Lung (tissue), 12 donors: ENCODE measurements around the gene SPINDOC. TPM values are rescaled to one million over a fixed set of nuclear protein-coding genes. Genes with fewer than 3 reads are reported as not detected.

Experiments
- ATAC-seq: fragments of 200-7000 bp; cut with Tn5 transposase; one replicate; pipeline ENCODE4 v1.9.1; 2020; ENCODE audit warnings: moderate number of reproducible peaks; ENCODE audit not compliant: insufficient read depth, low FRiP score
- DNase-seq, 3 donors: peaks; one replicate each; pipeline ENCODE4 v3.0.0-alpha.2; 2013 to 2017
- H3K27ac ChIP-seq, 2 donors: one replicate each; pipeline ENCODE4 v1.5.1; 2013; ENCODE audit warnings: mild to moderate bottlenecking in 2 of 2, moderate library complexity in 2 of 2, control low read depth in 1 of 2, inconsistent platforms in 1 of 2, low read depth in 1 of 2, low read length in 1 of 2
- H3K27me3 ChIP-seq, 3 donors: one replicate each; pipeline ENCODE4 v1.5.1; 2013; ENCODE audit warnings: low read length in 2 of 3; ENCODE audit not compliant: control insufficient read depth in 3 of 3, insufficient read depth in 3 of 3
- H3K36me3 ChIP-seq, 4 donors: one replicate each; pipeline ENCODE4 v1.5.1; 2013; ENCODE audit warnings: low read length in 4 of 4, mild to moderate bottlenecking in 1 of 4, moderate library complexity in 1 of 4; ENCODE audit not compliant: control insufficient read depth in 4 of 4, insufficient read depth in 4 of 4
- H3K4me1 ChIP-seq, 5 donors: one replicate each; pipeline ENCODE4 v1.5.1; 2013; ENCODE audit warnings: low read length in 5 of 5, mild to moderate bottlenecking in 2 of 5, moderate library complexity in 1 of 5; ENCODE audit not compliant: control insufficient read depth in 5 of 5, insufficient read depth in 5 of 5
- H3K4me3 ChIP-seq: one replicate; pipeline ENCODE4 v1.5.1; 2013; ENCODE audit warnings: mild to moderate bottlenecking, control low read depth, moderate library complexity
- H3K9ac ChIP-seq, 2 donors: one replicate each; pipeline ENCODE4 v1.5.1; 2013; ENCODE audit warnings: low read length in 2 of 2, control low read depth in 1 of 2; ENCODE audit not compliant: insufficient read depth in 1 of 2
- H3K9me3 ChIP-seq, 4 donors: one replicate each; pipeline ENCODE4 v1.5.1; 2013; ENCODE audit warnings: low read length in 3 of 4, mild to moderate bottlenecking in 1 of 4, moderate library complexity in 1 of 4; ENCODE audit not compliant: control insufficient read depth in 4 of 4, insufficient read depth in 3 of 4
- WGBS, 2 donors: extraction: QIAGEN DNeasy Blood & Tissue Kit; methylation state at CpG; one replicate each; pipeline ENCODE4 v1.1.7; 2013; 5-methylcytosine and 5-hydroxymethylcytosine counted together
- polyA plus RNA-seq, 2 donors: library from polyadenylated mRNA; stranded (reverse); fragments of 200-250 nt; gene quantifications; one replicate each; pipeline ENCODE4 v1.2.1, GENCODE V29; 2013
- total RNA-seq, 2 donors: library from RNA; depleted of rRNA in 1 of 2; stranded (reverse); fragments of >200 nt in 1 of 2; gene quantifications; one replicate each; pipeline ENCODE4 v1.2.1, GENCODE V29; 2014 to 2021
- TF ChIP-seq, protein P1 (sequence below): IDR thresholded peaks from 2 replicates; pipeline ENCODE4 v1.5.1; 2012; ENCODE audit warnings: mild to moderate bottlenecking; ENCODE audit errors: control extremely low read depth, extremely low read depth
- donor health status: control.
- donor health status: control.
- donor health status: Bipolar disorder and iron deficiency.
- donor health status: healthy.
- donor health status: DM: yes; HTN: yes; CAD: no.

Gene SPINDOC
- total and polyA plus RNA-seq, 4 donors, result 9.9 to 23.9 (median 14.2) TPM

DNA sequence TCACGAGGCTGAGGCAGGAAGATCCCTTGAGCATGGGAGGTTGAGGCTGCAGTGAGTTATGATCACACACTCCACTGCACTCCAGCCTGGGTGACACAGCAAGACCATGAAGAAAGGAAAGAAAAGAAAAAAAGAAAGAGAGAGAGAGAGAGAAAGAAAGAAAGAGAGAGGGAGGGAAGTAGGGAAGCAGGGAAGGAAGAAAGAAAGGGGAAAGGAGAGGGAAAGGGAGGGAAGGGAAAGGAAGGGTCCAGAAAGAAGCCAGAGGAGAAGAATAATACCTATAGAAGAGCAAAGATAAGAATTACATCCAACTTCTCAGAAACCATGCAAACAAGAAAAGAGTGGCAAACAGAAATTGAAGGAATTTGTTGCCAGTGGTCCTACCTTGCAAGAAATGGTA is 27.4 kb upstream of the SPINDOC start:
- 81 to 89% methylated on average over 1 of the region's 1 CpG for WGBS, 2 donors
- DNase-seq (no peak), ATAC-seq (no peak)
- H3K27me3 ChIP-seq, result no peaks in the 10 kb centered on the region
- H3K27ac ChIP-seq, result no peak overlapping the region
- no peak overlapping the region for H3K9ac ChIP-seq
- TF ChIP-seq, protein P1, sequence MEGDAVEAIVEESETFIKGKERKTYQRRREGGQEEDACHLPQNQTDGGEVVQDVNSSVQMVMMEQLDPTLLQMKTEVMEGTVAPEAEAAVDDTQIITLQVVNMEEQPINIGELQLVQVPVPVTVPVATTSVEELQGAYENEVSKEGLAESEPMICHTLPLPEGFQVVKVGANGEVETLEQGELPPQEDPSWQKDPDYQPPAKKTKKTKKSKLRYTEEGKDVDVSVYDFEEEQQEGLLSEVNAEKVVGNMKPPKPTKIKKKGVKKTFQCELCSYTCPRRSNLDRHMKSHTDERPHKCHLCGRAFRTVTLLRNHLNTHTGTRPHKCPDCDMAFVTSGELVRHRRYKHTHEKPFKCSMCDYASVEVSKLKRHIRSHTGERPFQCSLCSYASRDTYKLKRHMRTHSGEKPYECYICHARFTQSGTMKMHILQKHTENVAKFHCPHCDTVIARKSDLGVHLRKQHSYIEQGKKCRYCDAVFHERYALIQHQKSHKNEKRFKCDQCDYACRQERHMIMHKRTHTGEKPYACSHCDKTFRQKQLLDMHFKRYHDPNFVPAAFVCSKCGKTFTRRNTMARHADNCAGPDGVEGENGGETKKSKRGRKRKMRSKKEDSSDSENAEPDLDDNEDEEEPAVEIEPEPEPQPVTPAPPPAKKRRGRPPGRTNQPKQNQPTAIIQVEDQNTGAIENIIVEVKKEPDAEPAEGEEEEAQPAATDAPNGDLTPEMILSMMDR, result no peak
- no peaks in the 10 kb centered on the region for H3K36me3 ChIP-seq
- no peaks in the 10 kb centered on the region for H3K9me3 ChIP-seq
- peaks cover 0 to 6% (median 0%) of the 10 kb centered on the region in 5 donors for H3K4me1 ChIP-seq
- no peak overlapping the region for H3K4me3 ChIP-seq

DNA sequence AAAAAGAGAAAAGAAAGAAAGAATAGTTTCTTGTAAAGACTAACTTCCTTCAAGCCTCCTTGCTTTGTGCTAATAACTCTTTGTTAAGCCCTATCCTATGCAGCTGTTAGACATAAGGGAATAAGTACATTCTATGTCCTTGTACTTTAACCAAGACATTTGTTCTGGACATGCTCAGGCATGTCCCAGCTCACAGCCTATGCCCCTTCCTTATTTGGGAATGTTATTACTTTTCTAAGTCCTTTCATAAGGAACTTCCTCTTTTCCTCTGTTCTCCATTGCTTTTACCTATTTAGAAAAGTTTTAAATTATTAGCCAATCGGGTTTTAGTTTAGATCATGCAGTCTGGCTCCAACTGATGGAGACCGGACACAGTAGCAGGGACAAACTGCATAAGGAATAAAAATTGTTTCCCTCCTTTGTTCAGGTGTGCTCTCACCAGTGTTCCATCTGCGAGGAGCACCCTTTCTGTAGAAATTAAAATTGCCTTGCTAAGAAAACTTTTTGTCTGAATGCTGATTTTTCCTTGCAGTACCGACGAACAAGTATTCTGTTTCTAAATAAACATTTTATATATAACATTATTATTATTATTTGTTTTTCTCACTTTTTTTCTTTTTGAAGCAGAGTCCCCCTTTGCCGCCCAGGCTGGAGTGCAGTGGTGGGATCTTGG is 21.6 kb upstream of the SPINDOC start:
- H3K27ac ChIP-seq, result no peak overlapping the region
- H3K4me3 ChIP-seq, result no peak overlapping the region
- no peak overlapping the region for H3K9ac ChIP-seq
- no peaks in the 10 kb centered on the region for H3K36me3 ChIP-seq
- ATAC-seq (no peak), DNase-seq (no peak)
- no peaks in the 10 kb centered on the region for H3K4me1 ChIP-seq
- 86 to 98% methylated on average over 6 of the region's 6 CpGs for WGBS, 2 donors
- TF ChIP-seq, protein P1, result no peak
- no peaks in the 10 kb centered on the region for H3K27me3 ChIP-seq
- no peaks in the 10 kb centered on the region for H3K9me3 ChIP-seq

DNA sequence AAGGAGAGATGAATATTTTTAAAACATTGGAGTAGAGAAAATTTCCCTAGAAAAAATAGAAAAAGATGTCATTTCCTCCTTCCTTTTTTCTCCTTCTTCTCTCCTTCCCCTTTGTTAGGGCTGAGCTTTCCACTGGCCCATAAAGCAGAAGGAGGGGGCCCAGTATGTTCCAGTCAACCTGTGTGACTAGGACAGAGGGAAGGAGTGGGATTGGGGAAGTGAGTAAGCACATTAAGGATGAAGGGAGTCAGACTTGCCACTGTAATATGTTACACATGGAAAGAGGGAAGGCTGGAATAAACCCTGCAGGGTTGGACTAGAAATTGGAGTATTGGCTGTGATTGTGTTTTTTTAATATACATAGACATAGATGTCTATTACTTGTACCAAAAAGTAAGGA is 20.1 kb upstream of the SPINDOC start:
- H3K4me1 ChIP-seq, result no peaks in the 10 kb centered on the region
- no peak overlapping the region for H3K4me3 ChIP-seq
- no peaks in the 10 kb centered on the region for H3K27me3 ChIP-seq
- no peak for ATAC-seq
- H3K36me3 ChIP-seq, result no peaks in the 10 kb centered on the region
- no peak overlapping the region for H3K9ac ChIP-seq
- TF ChIP-seq, protein P1, result no peak
- no peak overlapping the region for H3K27ac ChIP-seq
- DNase-seq, result no peak
- H3K9me3 ChIP-seq, result no peaks in the 10 kb centered on the region

DNA sequence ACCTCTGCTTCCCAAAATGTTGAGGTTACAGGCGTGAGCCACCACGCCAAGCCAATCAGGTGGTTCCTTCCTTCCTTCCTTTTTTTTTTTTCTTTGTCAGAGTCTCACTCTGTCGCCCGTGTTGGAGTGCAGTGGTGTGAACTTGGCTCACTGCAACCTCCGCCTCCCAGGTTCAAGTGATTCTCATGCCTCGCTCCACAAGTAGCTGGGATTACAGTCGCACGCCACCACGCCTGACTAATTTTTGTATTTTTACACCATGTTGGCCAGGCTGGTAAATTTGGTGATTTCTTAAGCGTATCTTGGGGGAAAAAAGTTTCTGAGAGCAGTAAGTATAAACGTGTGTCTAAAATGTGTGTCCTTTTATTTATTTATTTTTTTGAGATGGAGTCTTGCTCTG is 18.2 kb upstream of the SPINDOC start:
- H3K9ac ChIP-seq, result no peak overlapping the region
- 68 to 72% methylated on average over 11 of the region's 11 CpGs for WGBS, 2 donors
- TF ChIP-seq, protein P1, result no peak
- no peaks in the 10 kb centered on the region for H3K27me3 ChIP-seq
- H3K4me1 ChIP-seq, result no peaks in the 10 kb centered on the region
- no peak overlapping the region for H3K4me3 ChIP-seq
- no peak for ATAC-seq
- no peaks in the 10 kb centered on the region for H3K9me3 ChIP-seq
- no peak overlapping the region for H3K27ac ChIP-seq
- DNase-seq, result no peak
- no peaks in the 10 kb centered on the region for H3K36me3 ChIP-seq
